HUES64 (cell line): ENCODE results near the gene CCBE1.

Experiments
- H3K27ac ChIP-seq: 2 replicates; pipeline ENCODE4 v1.7.0; 2013; ENCODE audit warnings: low read depth, low read length, inconsistent platforms
- H3K27me3 ChIP-seq: 2 replicates; pipeline ENCODE4 v1.6.1; 2013; ENCODE audit warnings: mild to moderate bottlenecking, low read length; ENCODE audit not compliant: insufficient read depth
- H3K36me3 ChIP-seq: 2 replicates; pipeline ENCODE4 v1.6.1; 2013; ENCODE audit warnings: mild to moderate bottlenecking, low read length; ENCODE audit not compliant: insufficient read depth
- H3K4me1 ChIP-seq: 2 replicates; pipeline ENCODE4 v1.6.1; 2013; ENCODE audit warnings: mild to moderate bottlenecking, low read length, moderate library complexity; ENCODE audit not compliant: insufficient read depth
- H3K4me3 ChIP-seq: 2 replicates; pipeline ENCODE4 v1.5.1; 2013; ENCODE audit warnings: mild to moderate bottlenecking, low read length, moderate library complexity
- H3K9ac ChIP-seq: 2 replicates; pipeline ENCODE4 v1.6.1; 2013; ENCODE audit warnings: mild to moderate bottlenecking, low read depth, low read length
- H3K9me3 ChIP-seq: 2 replicates; pipeline ENCODE4 v1.6.1; 2013; ENCODE audit warnings: low read depth, low read length; ENCODE audit not compliant: insufficient read depth
- WGBS: fragments of 150-250, 120-280 bp; methylation state at CpG from one replicate; pipeline ENCODE4 v1.1.7; 2013; ENCODE audit warnings: missing lambda C conversion rate; 5-methylcytosine and 5-hydroxymethylcytosine counted together

The CCBE1 gene

GRCh38 chr18:59592624-59593023 is 104.6 kb downstream of the CCBE1 start:
- Histone ChIP-seq H3K27me3 (no peaks in the 10 kb centered on the region), H3K9me3 (no peaks in the 10 kb centered on the region), H3K4me3 (no peak overlapping the region), H3K36me3 (no peaks in the 10 kb centered on the region), H3K9ac (no peak overlapping the region), H3K4me1 (no peaks in the 10 kb centered on the region), H3K27ac (no peak overlapping the region)
- WGBS = 93% methylated on average over 2 of the region's 3 CpGs

DNA sequence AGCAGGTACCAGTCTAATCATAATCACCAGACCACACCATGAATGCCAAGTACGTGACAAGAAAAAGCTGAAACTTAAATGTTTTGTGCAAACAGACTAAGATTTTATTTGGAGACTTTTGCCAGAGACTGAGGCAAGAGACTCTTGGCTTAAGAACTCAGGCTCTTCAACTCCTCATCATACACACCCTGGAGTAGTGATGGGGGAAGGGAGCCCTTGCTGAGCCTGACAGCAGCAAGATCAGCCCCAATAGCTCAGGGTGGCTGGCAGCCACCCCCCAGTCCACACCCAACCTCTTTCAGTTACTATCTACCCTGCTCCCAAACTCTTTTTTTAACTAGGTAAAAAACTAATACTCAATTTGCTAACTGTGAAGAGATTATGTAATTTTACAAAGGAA is 114.8 kb downstream of the CCBE1 start:
- Histone ChIP-seq H3K36me3 (no peaks in the 10 kb centered on the region), H3K27ac (no peak overlapping the region), H3K27me3 (no peaks in the 10 kb centered on the region), H3K9ac (no peak overlapping the region), H3K9me3 (no peaks in the 10 kb centered on the region), H3K4me1 (no peaks in the 10 kb centered on the region), H3K4me3 (no peak overlapping the region)
- WGBS = 78% methylated on average over 1 of the region's 1 CpG

DNA sequence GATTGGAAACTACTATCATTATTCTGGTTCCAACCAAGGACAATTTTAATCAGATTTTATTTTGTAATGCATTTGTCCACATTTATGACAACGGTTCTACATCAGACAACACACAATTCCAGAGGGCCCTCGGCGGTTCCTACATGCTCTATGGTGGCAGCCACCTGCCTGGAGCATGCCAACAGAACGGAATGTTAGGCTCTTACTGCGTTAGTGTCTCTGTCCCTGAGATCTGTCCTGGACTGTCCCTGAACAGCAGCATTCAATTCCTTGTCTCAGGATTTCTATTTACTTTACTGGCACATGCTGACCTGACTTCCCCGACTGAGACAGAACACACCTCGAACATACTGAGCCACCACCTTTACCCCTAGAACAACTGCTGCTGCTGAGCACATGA is 117.7 kb downstream of the CCBE1 start:
- no peaks in the 10 kb centered on the region for H3K4me1 ChIP-seq
- no peaks in the 10 kb centered on the region for H3K36me3 ChIP-seq
- no peak overlapping the region for H3K4me3 ChIP-seq
- no peaks in the 10 kb centered on the region for H3K27me3 ChIP-seq
- H3K9me3 ChIP-seq = no peaks in the 10 kb centered on the region
- H3K27ac ChIP-seq = no peak overlapping the region
- no peak overlapping the region for H3K9ac ChIP-seq
- 93% methylated on average over 7 of the region's 7 CpGs for whole genome bisulfite sequencing

DNA sequence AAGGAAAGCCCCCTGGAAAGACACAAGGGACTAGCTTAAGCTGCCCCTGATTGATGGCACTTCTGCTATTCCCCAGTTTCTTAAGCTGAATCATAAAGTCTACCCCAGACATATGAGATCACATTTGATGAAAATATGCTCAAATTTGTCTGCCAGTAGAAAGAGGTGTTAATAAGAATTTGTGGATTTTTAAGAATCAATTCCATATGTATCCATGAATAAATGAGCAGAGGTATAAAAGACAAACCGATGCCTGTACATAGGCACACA is 119.9 kb downstream of the CCBE1 start:
- WGBS = 100% methylated on average over 1 of the region's 1 CpG
- no peak overlapping the region for H3K27ac ChIP-seq
- H3K9me3 ChIP-seq = no peaks in the 10 kb centered on the region
- H3K4me3 ChIP-seq = no peak overlapping the region
- H3K36me3 ChIP-seq = no peaks in the 10 kb centered on the region
- H3K4me1 ChIP-seq = no peaks in the 10 kb centered on the region
- H3K27me3 ChIP-seq = no peaks in the 10 kb centered on the region
- H3K9ac ChIP-seq = no peak overlapping the region

DNA sequence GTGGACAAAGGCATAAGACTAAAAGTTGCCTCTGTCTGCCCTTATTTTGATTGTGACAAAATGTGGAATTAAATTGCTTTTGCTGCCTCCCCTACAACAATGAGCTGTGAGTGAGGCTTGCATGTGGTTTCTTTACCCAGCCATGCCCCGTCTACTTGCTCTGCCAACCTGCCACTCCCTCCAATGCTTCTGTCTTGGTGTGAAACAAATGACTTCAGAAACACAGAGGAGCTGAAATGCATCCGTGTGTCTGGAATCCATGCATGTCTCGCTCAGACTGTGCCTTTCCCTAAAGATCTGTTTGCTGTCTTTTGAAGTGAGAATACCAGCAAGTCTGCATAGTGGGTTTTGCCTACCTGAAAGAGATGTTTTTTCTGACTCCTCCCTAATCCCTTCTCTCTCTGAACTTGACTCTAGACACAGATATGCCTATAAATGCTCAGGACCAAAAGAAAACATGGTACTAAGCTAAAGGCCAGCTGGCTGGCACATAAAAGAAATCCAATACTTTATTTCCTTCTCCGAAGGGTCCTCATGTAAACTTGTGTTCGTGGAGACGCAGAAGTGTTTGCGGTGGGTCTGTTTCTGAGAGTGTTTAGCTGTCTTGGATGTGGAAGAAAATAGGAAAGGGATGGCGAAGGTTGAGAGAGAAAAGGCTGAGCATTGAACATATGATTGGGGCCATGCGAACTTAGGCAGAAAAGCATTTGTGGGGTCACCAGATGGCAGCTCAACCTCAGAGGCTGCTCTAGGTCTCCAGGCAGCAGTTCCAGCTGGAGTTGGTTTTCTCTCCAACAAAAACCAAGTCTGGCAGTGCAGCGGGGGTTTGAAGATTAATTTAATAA is 120.5 kb downstream of the CCBE1 start:
- Histone ChIP-seq H3K36me3 (no peaks in the 10 kb centered on the region), H3K9me3 (no peaks in the 10 kb centered on the region), H3K9ac (no peak overlapping the region), H3K27me3 (no peaks in the 10 kb centered on the region), H3K4me1 (no peaks in the 10 kb centered on the region), H3K27ac (no peak overlapping the region), H3K4me3 (no peak overlapping the region)
- 92% methylated on average over 10 of the region's 10 CpGs for WGBS

GRCh38 chr18:59575995-59576394 is 121.2 kb downstream of the CCBE1 start:
- no peak overlapping the region for H3K9ac ChIP-seq
- WGBS = 91% methylated on average over 4 of the region's 4 CpGs
- no peak overlapping the region for H3K27ac ChIP-seq
- peaks cover under 1% of the 10 kb centered on the region; the same call in 1 of the 2 replicates for H3K4me1 ChIP-seq
- no peaks in the 10 kb centered on the region for H3K9me3 ChIP-seq
- H3K36me3 ChIP-seq = no peaks in the 10 kb centered on the region
- no peak overlapping the region for H3K4me3 ChIP-seq
- no peaks in the 10 kb centered on the region for H3K27me3 ChIP-seq

- H3K36me3 ChIP-seq = no peaks in the 10 kb centered on the region
- peaks cover 8% of the 10 kb centered on the region for H3K4me1 ChIP-seq
- no peak overlapping the region for H3K9ac ChIP-seq
- 95% methylated on average over 2 of the region's 2 CpGs for WGBS
- H3K9me3 ChIP-seq = no peaks in the 10 kb centered on the region
- no peaks in the 10 kb centered on the region for H3K27me3 ChIP-seq
- no peak overlapping the region for H3K4me3 ChIP-seq
- H3K27ac ChIP-seq = no peak overlapping the region
These were observed 123.3 kb downstream of the CCBE1 start for GRCh38 chr18:59573962-59574361.

DNA sequence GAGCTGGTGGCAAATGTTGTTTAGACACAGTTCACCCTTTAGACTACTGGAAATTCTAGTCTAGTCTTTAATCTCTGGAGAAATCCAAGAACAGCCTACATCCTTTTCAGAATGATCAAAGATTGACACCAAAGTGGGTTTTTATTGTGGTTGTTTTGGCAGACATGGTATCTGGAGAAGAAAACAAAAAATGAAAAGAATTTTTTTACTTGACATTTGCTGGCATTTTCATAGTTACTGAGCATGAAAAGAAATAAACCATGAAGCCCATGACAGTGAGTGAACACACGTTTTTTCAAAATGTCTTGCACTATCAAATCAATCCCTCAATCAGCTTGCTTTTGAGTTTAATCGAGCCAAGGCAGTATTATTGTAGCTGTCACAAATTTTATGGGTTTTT is 125.3 kb downstream of the CCBE1 start:
- no peaks in the 10 kb centered on the region for H3K9me3 ChIP-seq
- 93% methylated on average over 2 of the region's 2 CpGs for WGBS
- H3K4me1 ChIP-seq = peaks cover 8% of the 10 kb centered on the region
- H3K36me3 ChIP-seq = no peaks in the 10 kb centered on the region
- H3K27me3 ChIP-seq = no peaks in the 10 kb centered on the region
- no peak overlapping the region for H3K9ac ChIP-seq
- no peak overlapping the region for H3K4me3 ChIP-seq
- no peak overlapping the region for H3K27ac ChIP-seq

DNA sequence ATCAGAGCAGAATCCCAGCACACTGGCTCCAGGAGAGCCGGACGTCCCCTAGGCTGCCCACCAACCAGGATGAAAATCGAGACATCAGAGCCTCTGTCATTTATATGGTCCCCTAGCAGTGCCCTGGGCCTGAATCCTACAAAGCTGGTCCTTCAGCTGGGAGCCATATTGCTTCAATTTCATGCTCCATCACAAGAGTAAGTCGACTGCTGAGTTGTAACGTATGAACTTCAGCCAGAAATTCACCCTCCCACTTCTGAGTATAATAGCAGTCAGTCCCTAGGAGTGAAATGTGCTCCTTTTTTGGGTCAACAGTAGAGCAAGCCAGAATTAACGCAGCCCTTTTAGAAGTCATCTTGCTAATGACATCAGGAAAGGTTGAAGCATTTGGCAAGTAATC is 126.4 kb downstream of the CCBE1 start:
- H3K27ac ChIP-seq = no peak overlapping the region
- 89% methylated on average over 6 of the region's 6 CpGs for WGBS
- peaks cover 18% of the 10 kb centered on the region for H3K4me1 ChIP-seq
- no peak overlapping the region for H3K4me3 ChIP-seq
- H3K36me3 ChIP-seq = no peaks in the 10 kb centered on the region
- H3K9ac ChIP-seq = no peak overlapping the region
- H3K9me3 ChIP-seq = no peaks in the 10 kb centered on the region
- H3K27me3 ChIP-seq = no peaks in the 10 kb centered on the region

DNA sequence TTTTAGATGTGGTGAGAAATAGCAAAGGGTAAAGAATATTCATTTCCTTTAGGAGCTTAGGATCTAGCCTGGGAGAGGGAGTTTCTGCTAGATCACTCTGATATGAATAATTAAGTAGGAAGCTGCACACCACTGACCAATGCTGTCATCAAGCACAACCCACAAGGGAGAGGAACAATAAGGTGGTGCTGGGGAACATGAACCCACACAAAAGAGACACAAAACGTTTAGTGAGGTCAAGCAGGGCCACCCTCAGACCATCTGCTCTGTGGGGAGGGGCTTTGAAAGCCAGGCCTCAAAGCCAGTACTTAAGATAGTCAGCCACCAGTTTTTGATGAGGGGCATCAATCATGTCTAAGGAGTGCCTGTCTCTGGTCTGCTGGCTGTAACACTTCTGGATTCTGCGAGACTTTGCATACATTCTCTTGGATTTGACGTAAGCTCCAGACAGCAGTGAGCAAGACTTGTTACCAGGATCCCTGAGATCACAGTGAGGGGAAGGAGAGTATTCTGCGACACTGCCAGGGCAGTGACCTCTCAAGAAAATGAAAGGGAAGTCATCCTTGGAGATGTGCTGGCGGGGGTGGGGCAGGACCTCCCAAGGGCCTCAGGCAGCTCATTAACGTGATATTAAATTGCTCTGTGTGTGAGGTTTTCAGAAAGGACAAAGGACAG is 127.0 kb downstream of the CCBE1 start:
- Histone ChIP-seq H3K9me3 (no peaks in the 10 kb centered on the region), H3K36me3 (no peaks in the 10 kb centered on the region), H3K27ac (no peak overlapping the region), H3K27me3 (no peaks in the 10 kb centered on the region), H3K4me1 (peaks cover 20% of the 10 kb centered on the region), H3K9ac (no peak overlapping the region), H3K4me3 (no peak overlapping the region)
- WGBS = 68% methylated on average over 6 of the region's 6 CpGs

DNA sequence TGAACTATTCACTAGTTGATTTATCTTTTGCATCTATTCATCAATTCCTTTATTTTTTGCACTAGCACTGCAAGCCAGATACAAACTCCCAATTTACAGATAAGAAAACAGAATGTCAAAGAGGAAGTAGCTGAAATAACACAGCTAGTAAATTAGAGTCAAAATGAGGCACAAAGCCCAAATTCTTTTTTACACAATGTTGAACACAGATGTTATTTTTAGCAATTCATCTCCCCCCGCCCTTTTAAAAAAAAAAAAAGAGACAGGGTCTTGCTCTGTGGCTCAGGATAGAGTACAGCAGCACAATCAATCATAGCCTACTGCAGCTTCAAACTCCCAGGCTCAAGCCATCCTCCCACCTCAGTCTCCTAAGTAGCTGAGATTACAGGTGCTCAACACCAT is 127.8 kb downstream of the CCBE1 start:
- H3K27ac ChIP-seq = no peak overlapping the region
- 95% methylated on average over 1 of the region's 1 CpG for WGBS
- H3K36me3 ChIP-seq = no peaks in the 10 kb centered on the region
- no peaks in the 10 kb centered on the region for H3K27me3 ChIP-seq
- H3K9me3 ChIP-seq = no peaks in the 10 kb centered on the region
- no peak overlapping the region for H3K4me3 ChIP-seq
- no peak overlapping the region for H3K9ac ChIP-seq
- H3K4me1 ChIP-seq = peaks cover 20% of the 10 kb centered on the region
